HFFc6 (cell line): ENCODE data around the gene ACR. TPM values are rescaled to one million over a fixed set of nuclear protein-coding genes. Genes with fewer than 3 reads are reported as not detected.
"Not testable (repeated sequence)": the region's sequence is repeated elsewhere in the genome, so short reads cannot be mapped to it uniquely, and the experiment has no call there.

Experiments used
- DNase-seq: peaks from one replicate; pipeline ENCODE4 v3.0.0-alpha.2; 2018
- H3K27ac Mint-ChIP-seq: 2 replicates; pipeline ENCODE4 v1.8.0; 2020; ENCODE audit warnings: mild to moderate bottlenecking, mixed read lengths
- H3K27me3 Mint-ChIP-seq: 2 replicates; pipeline ENCODE4 v1.8.0; 2021; ENCODE audit warnings: mild to moderate bottlenecking, moderate library complexity, mixed read lengths; ENCODE audit not compliant: insufficient read depth
- H3K36me3 Mint-ChIP-seq: 2 replicates; pipeline ENCODE4 v1.8.0; 2021; ENCODE audit warnings: low read depth, mixed read lengths
- H3K4me1 Mint-ChIP-seq: 2 replicates; pipeline ENCODE4 v1.8.0; 2020; ENCODE audit warnings: low read depth, mixed read lengths
- H3K4me3 Mint-ChIP-seq: 2 replicates; pipeline ENCODE4 v1.8.0; 2020; ENCODE audit warnings: mild to moderate bottlenecking, moderate library complexity, mixed read lengths
- H3K9me3 Mint-ChIP-seq: 2 replicates; pipeline ENCODE4 v1.8.0; 2020; ENCODE audit warnings: mild to moderate bottlenecking, mixed read lengths
- CTCF ChIP-seq: fragments of 200-600 bp; sonication (generic); IDR thresholded peaks from 2 replicates; pipeline ENCODE4 v1.5.0; 2021; ENCODE audit warnings: antibody characterized with exemption, mild to moderate bottlenecking
- total RNA-seq, 6 experiments: library from RNA; stranded (reverse); fragmentation: NEBNext Ultra II Directional; extraction: Animal tissue kit (Norgen Biotek cat#: 25700); gene quantifications; 2 replicates in 1 of 6; 3 replicates in 5 of 6; pipeline ENCODE4 v1.2.3, GENCODE V29; 2021

Gene ACR
- total RNA-seq, 6 experiments from 2014 or later = not detected

GRCh38 chr22:50739279-50739691 lies 1.3 kb downstream of the ACR start:
- Mint-ChIP-seq H3K9me3 (no peaks in the 10 kb centered on the region), H3K4me3 (no peak overlapping the region)

GRCh38 chr22:50739894-50740293 lies 1.9 kb downstream of the ACR start:
- Mint-ChIP-seq H3K4me1 (no peaks in the 10 kb centered on the region), H3K27ac (no peak overlapping the region), H3K36me3 (no peaks in the 10 kb centered on the region), H3K4me3 (no peak overlapping the region), H3K27me3 (peaks cover 31% of the 10 kb centered on the region), H3K9me3 (no peaks in the 10 kb centered on the region)
- no peak for DNase-seq
- TF ChIP-seq CTCF = no peak

More at GRCh38 chr22:50739279-50739691, 1.3 kb downstream of the ACR start:
- no peaks in the 10 kb centered on the region for H3K36me3 Mint-ChIP-seq
- no peaks in the 10 kb centered on the region for H3K4me1 Mint-ChIP-seq
- no peak for DNase-seq
- H3K27me3 Mint-ChIP-seq = peaks cover 32% of the 10 kb centered on the region
- H3K27ac Mint-ChIP-seq = no peak overlapping the region
- TF ChIP-seq CTCF = no peak

- peaks cover 30% of the 10 kb centered on the region for H3K27me3 Mint-ChIP-seq
- H3K4me1 Mint-ChIP-seq, DNase-seq, H3K36me3 Mint-ChIP-seq, H3K9me3 Mint-ChIP-seq, H3K27ac Mint-ChIP-seq, H3K4me3 Mint-ChIP-seq: not testable (repeated sequence)
Observed at GRCh38 chr22:50740714-50741113, 2.7 kb downstream of the ACR start.

GRCh38 chr22:50744424-50744823 lies 6.4 kb downstream of the ACR start:
- H3K27me3 Mint-ChIP-seq = peaks cover 15% of the 10 kb centered on the region

GRCh38 chr22:50747521-50747920 lies 9.5 kb downstream of the ACR start:
- not testable (repeated sequence) for H3K9me3 Mint-ChIP-seq, H3K4me1 Mint-ChIP-seq, H3K4me3 Mint-ChIP-seq, H3K36me3 Mint-ChIP-seq, DNase-seq, H3K27me3 Mint-ChIP-seq, H3K27ac Mint-ChIP-seq

More at GRCh38 chr22:50744424-50744823, 6.4 kb downstream of the ACR start:
- not testable (repeated sequence) for H3K27ac Mint-ChIP-seq, H3K4me1 Mint-ChIP-seq, H3K36me3 Mint-ChIP-seq, DNase-seq, H3K4me3 Mint-ChIP-seq, H3K9me3 Mint-ChIP-seq

GRCh38 chr22:50748630-50749029 lies 10.6 kb downstream of the ACR start:
- not testable (repeated sequence) for H3K4me3 Mint-ChIP-seq, H3K4me1 Mint-ChIP-seq, H3K27ac Mint-ChIP-seq, H3K36me3 Mint-ChIP-seq, H3K9me3 Mint-ChIP-seq, DNase-seq
- H3K27me3 Mint-ChIP-seq = peaks cover 11% of the 10 kb centered on the region

GRCh38 chr22:50749302-50750074 lies 11.5 kb downstream of the ACR start:
- not testable (repeated sequence) for H3K27ac Mint-ChIP-seq, H3K9me3 Mint-ChIP-seq, H3K36me3 Mint-ChIP-seq, H3K4me1 Mint-ChIP-seq, DNase-seq, H3K4me3 Mint-ChIP-seq
- H3K27me3 Mint-ChIP-seq = peaks cover 13% of the 10 kb centered on the region

GRCh38 chr22:50755251-50755650 lies 17.2 kb downstream of the ACR start:
- not testable (repeated sequence) for DNase-seq, H3K27me3 Mint-ChIP-seq, H3K27ac Mint-ChIP-seq, H3K9me3 Mint-ChIP-seq, H3K4me3 Mint-ChIP-seq, H3K36me3 Mint-ChIP-seq
- H3K4me1 Mint-ChIP-seq = peaks cover 11% of the 10 kb centered on the region

GRCh38 chr22:50756406-50756805 lies 18.4 kb downstream of the ACR start:
- not testable (repeated sequence) for H3K9me3 Mint-ChIP-seq, H3K27me3 Mint-ChIP-seq, DNase-seq, H3K27ac Mint-ChIP-seq, H3K36me3 Mint-ChIP-seq
- H3K4me3 Mint-ChIP-seq = peak overlapping the region; percentile 93
- peaks cover 13% of the 10 kb centered on the region for H3K4me1 Mint-ChIP-seq
